ENCODE data around the gene PIKFYVE. TPM values are rescaled to one million over a fixed set of nuclear protein-coding genes. Genes with fewer than 3 reads are reported as not detected.
A peak's percentile ranks its signal among the peaks of the same experiment; 100 is the strongest.

The PIKFYVE gene
- total and polyA plus RNA-seq, 2 experiments from 2014 or later = 7.3 to 24.3 TPM

DNA sequence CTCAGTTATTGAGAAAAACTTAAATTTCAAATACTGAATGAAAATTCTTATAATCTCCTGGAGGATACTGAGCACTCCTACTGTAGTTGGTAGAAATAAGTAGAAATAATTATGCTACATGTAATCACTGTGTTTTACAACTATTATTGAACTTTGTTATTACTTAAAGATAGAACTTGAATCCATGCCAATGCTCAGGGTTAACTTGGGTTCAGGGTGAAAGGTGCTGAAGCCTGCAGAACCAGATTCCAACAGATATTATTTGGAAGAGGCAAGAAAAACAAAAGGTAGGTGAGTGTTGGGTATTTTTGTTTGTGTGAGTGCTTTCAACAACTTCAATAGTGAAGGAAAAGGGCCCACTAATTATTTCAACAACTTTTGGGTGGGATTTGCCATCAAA lies 21.6 kb upstream of the PIKFYVE start:
- TF ChIP-seq, protein P1, sequence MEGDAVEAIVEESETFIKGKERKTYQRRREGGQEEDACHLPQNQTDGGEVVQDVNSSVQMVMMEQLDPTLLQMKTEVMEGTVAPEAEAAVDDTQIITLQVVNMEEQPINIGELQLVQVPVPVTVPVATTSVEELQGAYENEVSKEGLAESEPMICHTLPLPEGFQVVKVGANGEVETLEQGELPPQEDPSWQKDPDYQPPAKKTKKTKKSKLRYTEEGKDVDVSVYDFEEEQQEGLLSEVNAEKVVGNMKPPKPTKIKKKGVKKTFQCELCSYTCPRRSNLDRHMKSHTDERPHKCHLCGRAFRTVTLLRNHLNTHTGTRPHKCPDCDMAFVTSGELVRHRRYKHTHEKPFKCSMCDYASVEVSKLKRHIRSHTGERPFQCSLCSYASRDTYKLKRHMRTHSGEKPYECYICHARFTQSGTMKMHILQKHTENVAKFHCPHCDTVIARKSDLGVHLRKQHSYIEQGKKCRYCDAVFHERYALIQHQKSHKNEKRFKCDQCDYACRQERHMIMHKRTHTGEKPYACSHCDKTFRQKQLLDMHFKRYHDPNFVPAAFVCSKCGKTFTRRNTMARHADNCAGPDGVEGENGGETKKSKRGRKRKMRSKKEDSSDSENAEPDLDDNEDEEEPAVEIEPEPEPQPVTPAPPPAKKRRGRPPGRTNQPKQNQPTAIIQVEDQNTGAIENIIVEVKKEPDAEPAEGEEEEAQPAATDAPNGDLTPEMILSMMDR (IDR thresholded peaks at IDR 0.05; ENCODE audit: low read depth, low read length) = no peak
- Histone ChIP-seq H3K27me3 (no peaks in the 10 kb centered on the region), H3K27ac (no peak overlapping the region), H3K4me1 (ENCODE audit: low read depth) (no peaks in the 10 kb centered on the region), H3K9me3 (ENCODE audit: low read depth) (no peaks in the 10 kb centered on the region), H3K36me3 (peaks cover 57% of the 10 kb centered on the region), H3K4me3 (no peak overlapping the region)
- no peak for DNase-seq (ENCODE audit: low read depth in 1 of 2, low spot score in 1 of 2)

DNA sequence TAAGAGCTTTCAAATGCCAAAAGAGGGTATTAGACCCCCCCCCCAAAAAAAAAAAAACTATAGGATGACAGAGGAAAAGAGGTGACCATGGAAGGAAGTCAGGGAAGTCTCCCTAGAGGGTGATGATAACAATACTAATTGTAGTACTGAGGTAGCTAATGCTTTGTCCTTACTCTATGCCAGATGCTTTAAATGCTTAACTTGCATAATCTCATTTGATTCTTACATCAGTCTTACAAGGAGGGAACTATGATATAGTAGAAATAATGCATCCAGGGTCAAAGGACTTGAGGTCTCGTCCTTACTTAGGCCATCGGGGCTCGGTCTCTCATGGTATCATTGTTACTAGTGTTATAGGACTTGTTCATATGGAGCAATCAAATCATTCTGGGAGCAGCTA lies 20.3 kb upstream of the PIKFYVE start:
- Histone ChIP-seq H3K4me1 (ENCODE audit: low read depth) (no peaks in the 10 kb centered on the region), H3K9me3 (ENCODE audit: low read depth) (no peaks in the 10 kb centered on the region), H3K36me3 (peaks cover 61% of the 10 kb centered on the region), H3K27ac (no peak overlapping the region), H3K4me3 (no peak overlapping the region), H3K27me3 (no peaks in the 10 kb centered on the region)
- TF ChIP-seq, protein P1 (IDR thresholded peaks at IDR 0.05; ENCODE audit: low read depth, low read length) = no peak
- peak in 1 of 2 donors; percentile 13 for DNase-seq (ENCODE audit: low read depth in 1 of 2, low spot score in 1 of 2)

DNA sequence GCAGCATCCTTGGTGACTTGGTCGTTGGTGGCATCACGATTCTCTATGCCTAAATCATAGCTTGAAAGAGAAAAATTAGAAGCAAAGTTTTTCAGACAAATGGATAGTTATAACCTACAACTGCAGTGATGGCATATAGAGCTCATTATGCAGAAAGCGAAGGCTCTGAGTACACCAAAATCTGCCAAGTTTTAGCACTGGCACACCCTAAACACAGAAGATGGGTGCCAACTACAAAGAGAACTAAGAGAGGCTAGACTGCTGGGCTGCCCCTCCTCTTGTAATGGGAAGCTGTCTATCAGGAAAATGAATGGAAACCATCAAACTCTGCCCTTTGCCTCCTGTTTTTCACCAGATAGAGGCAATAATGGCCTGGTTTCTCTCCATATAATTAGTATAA lies 17.5 kb upstream of the PIKFYVE start:
- Histone ChIP-seq H3K4me1 (ENCODE audit: low read depth) (peaks cover 17% of the 10 kb centered on the region), H3K4me3 (no peak overlapping the region), H3K27ac (no peak overlapping the region), H3K27me3 (no peaks in the 10 kb centered on the region), H3K36me3 (peaks cover 53% of the 10 kb centered on the region), H3K9me3 (ENCODE audit: low read depth) (no peaks in the 10 kb centered on the region)
- DNase-seq (ENCODE audit: low read depth in 1 of 2, low spot score in 1 of 2) = no peak
- TF ChIP-seq, protein P1 (IDR thresholded peaks at IDR 0.05; ENCODE audit: low read depth, low read length) = no peak

DNA sequence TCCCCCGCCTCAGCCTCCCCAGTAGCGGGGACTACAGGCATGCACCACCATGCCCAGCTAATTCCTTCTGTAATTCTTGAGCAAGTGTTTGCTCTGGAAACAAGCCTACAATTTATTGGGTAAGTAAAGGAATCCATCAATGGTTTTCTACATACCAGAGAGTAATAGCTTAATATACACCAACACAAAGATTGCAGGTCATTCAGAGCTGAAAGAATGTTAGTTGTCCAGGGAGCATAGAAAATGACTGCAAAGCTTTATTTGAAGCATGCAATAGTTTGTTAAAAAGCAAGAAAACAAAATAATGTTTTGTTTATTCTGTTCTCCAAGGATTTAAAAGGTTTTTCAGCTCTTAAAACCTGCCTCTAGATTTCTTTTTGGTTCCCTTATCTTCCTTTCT lies 16.8 kb upstream of the PIKFYVE start:
- H3K4me1 ChIP-seq (ENCODE audit: low read depth) = peaks cover 17% of the 10 kb centered on the region
- H3K36me3 ChIP-seq = peaks cover 47% of the 10 kb centered on the region

DNA sequence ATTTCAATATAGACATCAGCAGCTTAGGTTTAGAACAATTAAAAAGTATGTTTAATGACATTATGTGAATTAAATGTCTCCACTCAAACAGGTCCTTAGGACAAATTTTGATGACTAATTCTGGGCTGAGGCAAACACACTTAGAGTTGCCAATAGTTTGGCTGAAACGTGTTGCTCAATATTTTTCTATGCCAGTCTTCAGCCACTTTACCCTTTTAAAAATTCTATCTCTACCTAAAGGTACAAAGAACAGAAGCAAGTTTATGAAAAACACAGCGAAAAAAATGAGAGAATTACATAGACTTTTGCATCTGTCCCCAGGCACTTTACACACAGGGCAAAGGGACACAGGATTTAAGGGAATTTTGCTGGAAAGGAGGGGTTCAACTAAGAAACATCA lies 15.7 kb upstream of the PIKFYVE start:
- Histone ChIP-seq H3K9me3 (ENCODE audit: low read depth) (no peaks in the 10 kb centered on the region), H3K36me3 (peaks cover 40% of the 10 kb centered on the region), H3K4me3 (no peak overlapping the region), H3K27me3 (no peaks in the 10 kb centered on the region), H3K27ac (no peak overlapping the region), H3K4me1 (ENCODE audit: low read depth) (peaks cover 17% of the 10 kb centered on the region)
- peak in 1 of 2 donors; percentile 56 for DNase-seq (ENCODE audit: low read depth in 1 of 2, low spot score in 1 of 2)
- TF ChIP-seq, protein P1 (IDR thresholded peaks at IDR 0.05; ENCODE audit: low read depth, low read length) = no peak

More for the DNA sequence above, 16.8 kb upstream of the PIKFYVE start:
- peak in 1 of 2 donors; percentile 14 for DNase-seq (ENCODE audit: low read depth in 1 of 2, low spot score in 1 of 2)
- H3K4me3 ChIP-seq = no peak overlapping the region
- H3K27ac ChIP-seq = no peak overlapping the region
- no peaks in the 10 kb centered on the region for H3K27me3 ChIP-seq
- TF ChIP-seq, protein P1 (IDR thresholded peaks at IDR 0.05; ENCODE audit: low read depth, low read length) = no peak
- H3K9me3 ChIP-seq (ENCODE audit: low read depth) = no peaks in the 10 kb centered on the region

DNA sequence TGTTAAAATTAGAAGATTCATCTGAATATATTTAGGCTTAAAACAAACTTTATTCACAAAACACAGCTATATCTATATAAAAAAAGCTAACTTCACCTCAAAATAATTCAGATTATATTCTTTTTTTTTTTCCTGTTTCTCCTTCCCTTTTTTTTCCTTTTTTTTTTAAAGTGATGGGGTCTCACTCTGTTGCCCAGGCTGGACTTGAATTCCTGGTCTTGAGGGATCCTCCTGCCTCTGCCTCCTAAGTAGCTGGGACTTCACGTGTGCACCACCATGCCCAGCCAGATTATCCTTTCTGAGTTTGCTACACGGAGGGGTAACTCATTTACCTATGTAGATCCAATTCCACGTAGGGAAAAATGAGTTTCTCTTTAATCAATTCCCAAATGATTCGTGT lies 15.0 kb upstream of the PIKFYVE start:
- peaks cover 17% of the 10 kb centered on the region for H3K4me1 ChIP-seq (ENCODE audit: low read depth)
- H3K27me3 ChIP-seq = no peaks in the 10 kb centered on the region
- no peaks in the 10 kb centered on the region for H3K9me3 ChIP-seq (ENCODE audit: low read depth)
- no peak overlapping the region for H3K4me3 ChIP-seq
- TF ChIP-seq, protein P1 (IDR thresholded peaks at IDR 0.05; ENCODE audit: low read depth, low read length) = no peak
- H3K27ac ChIP-seq = no peak overlapping the region
- H3K36me3 ChIP-seq = peaks cover 36% of the 10 kb centered on the region
- no peak for DNase-seq (ENCODE audit: low read depth in 1 of 2, low spot score in 1 of 2)
